Raji (cell line): ENCODE measurements around the gene SPAG8.

Experiments
- POLR2A ChIP-seq: IDR thresholded peaks from 2 replicates; pipeline ENCODE4 v1.6.1; 2011; ENCODE audit warnings: low read depth, low read length, control low read depth; ENCODE audit not compliant: insufficient read depth

The SPAG8 gene

GRCh38 chr9:35827486-35827885 is 15.4 kb upstream of the SPAG8 start:
- no peak for TF ChIP-seq POLR2A

- no peak for TF ChIP-seq POLR2A
Observed at GRCh38 chr9:35826071-35826701, 14.1 kb upstream of the SPAG8 start.

DNA sequence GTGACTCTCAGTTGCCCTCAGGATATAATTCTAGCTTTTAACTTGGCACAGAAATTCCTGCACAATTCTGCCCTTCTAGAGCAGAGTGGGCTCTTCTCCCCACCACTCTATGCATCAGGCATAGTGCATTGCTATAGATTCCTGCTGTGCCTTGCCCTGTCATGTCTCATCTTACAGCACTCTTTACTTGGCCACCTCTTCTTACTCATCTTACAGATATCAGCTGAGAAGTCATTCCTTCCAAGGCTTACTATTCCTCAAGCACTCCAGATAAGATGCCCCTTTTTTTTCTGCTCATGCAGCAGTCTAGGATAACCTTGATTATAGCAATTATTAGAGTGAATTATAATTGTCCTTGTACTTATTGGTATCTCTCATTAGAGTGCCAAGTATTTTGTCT is 10.9 kb upstream of the SPAG8 start:
- TF ChIP-seq POLR2A, result no peak

- no peak for TF ChIP-seq POLR2A
Observed at GRCh38 chr9:35820076-35820475, 8.0 kb upstream of the SPAG8 start.

- no peak for TF ChIP-seq POLR2A
Observed at GRCh38 chr9:35818341-35818740, 6.3 kb upstream of the SPAG8 start.

DNA sequence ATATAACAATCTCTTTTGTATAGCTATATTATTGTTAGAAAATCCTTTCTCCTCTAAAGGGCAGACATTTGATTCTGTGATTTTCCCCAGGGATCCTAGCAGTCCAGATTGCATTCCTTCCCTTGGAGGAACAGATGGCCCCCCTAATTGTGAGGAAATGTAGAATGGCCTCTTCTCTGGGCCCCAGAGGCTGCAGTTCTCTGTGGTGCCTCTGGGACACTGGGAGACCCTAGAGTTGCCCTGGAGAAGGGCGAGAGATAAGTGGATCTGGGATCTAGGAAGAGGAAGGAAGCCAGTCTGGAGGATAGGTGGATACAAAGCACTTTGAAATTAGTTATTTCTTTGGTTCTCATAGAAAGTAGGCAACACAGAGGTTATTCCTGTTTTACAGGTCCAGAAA is 4.6 kb upstream of the SPAG8 start:
- TF ChIP-seq POLR2A, result no peak

DNA sequence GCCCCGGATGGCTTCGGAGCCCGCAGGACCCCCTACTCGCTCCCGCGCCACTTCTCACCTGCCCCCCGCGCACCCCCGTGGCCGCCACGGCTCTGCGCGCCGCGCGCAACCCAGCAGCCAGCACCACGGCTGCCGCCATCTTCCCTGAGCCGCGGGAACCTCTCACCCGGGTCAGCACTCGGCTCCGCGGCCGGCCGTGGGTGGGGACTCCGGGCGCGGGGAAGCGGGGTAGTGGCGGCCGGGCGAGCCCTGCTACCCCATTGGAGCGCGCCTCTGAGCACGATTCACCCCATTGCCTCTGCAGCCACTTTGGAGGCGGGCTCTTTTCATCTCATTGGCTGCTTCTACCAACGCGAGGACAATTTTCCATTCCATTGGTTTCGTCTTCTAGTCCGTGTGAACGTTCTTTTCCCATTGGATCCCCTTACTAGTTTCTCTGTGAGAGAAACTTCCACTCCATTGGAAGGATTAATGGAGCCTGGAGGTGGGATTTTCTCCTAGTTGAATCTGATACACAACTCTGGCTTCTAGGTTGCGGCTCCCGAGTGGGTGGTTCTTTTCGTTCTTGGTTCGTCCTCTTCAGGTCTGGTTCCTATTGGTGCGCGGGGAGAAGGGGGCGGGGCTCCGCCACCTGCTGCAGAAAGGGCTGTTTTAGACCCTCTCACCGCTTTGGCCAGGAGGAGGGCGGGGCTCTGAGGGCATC is 2.9 kb upstream of the SPAG8 start, which contains the start of gene HINT2:
Gene HINT2, minus strand, starts transcription at position 202 of the 703 bp plus-strand sequence. Its CDS starts 63 bp downstream, at position 139.
- peak; percentile 83 for TF ChIP-seq POLR2A

GRCh38 chr9:35814106-35814840 is 2.2 kb upstream of the SPAG8 start:
- TF ChIP-seq POLR2A, result no peak

- TF ChIP-seq POLR2A, result no peak
Observed at GRCh38 chr9:35813434-35814105, 1.5 kb upstream of the SPAG8 start.

DNA sequence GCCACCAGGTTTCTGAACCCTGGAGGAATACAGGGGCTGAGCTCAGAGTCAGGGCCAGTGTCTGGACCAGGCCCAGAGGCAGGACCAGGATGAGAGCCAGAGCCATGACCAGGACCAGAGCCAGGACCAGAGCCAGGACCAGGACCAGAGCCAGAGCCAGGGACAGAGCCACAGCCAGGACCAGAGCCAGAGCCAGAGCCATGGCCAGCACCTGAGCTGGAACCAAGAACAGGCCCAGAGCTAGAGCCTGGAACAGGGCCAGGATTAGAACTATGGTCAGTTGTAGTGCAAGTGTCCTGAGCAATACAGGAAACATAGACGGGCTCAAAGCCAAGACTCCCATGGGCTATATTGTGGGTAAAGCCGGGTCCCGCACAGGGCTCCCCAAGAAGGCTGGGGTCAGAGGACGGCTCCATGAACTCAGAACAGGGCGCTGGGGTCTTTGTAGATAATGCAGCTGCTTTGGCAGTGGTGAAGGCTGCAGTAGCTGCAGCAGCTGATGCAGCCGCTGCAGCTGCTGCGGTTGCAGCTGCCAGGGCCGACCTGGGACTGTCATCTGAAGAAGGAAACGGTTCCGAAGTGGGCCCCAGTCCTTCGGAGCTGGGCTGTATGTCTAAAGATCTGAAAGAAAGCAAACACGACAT is 559 bp downstream of the SPAG8 start:
- TF ChIP-seq POLR2A, result no peak

DNA sequence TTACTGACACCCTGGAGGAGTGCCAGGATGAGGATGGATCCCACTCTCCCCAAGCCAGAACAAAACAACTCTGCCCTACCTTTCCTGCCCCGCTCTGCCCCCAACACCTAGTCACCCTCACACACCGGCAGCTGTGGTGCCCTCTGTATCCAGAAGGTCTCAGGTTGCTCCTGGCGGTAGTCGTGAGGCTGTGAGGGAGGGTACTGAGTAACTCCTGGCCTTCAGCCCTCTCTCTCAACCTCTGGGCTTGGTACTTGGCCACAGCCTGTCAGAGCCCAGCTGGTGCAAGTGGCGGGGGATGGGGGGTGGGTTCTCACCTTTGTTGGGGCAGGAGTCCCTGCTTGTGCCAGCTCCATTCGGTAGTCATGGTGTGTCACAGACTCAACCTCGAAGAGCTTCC is 1.9 kb downstream of the SPAG8 start:
- TF ChIP-seq POLR2A, result no peak

DNA sequence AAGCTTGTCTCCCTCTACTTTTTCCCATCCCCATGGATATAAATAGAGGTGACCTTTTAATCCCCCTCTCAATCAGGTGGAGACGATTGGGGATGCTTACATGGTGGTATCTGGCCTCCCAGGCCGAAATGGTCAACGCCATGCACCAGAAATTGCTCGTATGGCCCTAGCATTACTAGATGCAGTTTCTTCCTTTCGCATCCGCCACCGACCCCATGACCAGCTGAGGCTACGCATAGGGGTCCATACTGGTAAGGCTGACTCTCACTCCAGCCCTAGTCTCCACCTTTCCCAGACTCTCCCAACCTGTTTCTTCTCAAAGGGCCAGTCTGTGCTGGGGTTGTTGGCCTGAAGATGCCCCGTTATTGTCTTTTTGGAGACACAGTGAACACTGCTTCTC is 3.6 kb downstream of the SPAG8 start:
- TF ChIP-seq POLR2A, result no peak

DNA sequence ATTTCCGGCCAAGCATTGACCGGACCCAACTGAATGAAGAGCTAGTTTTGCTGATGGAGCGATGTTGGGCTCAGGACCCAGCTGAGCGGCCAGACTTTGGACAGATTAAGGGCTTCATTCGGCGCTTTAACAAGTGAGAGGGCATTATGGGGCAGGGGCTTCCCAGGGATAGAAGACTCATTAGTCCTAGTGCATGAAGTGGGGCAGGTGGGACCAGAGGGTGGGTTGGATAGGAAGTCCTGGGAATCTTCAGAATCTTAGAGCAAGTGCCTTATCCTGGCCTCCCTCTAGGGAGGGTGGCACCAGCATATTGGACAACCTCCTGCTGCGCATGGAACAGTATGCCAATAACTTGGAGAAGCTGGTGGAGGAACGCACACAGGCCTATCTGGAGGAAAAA is 6.0 kb downstream of the SPAG8 start:
- TF ChIP-seq POLR2A, result no peak

GRCh38 chr9:35801328-35802128 is 10.5 kb downstream of the SPAG8 start:
- no peak for TF ChIP-seq POLR2A
